IPS DF 19.7 (cell line): ENCODE results near the gene KRTAP1-3.
"Not testable (repeated sequence)": the region's sequence is repeated elsewhere in the genome, so short reads cannot be mapped to it uniquely, and the experiment has no call there.

Source experiments
- DNase-seq: peaks from one replicate; pipeline ENCODE4 v3.0.0-alpha.2; 2013; ENCODE audit warnings: low read depth, low spot score

KRTAP1-3 gene

GRCh38 chr17:41034346-41034935, at the start of gene KRTAP1-3:
TSS of gene KRTAP1-3 (minus strand) at chr17:41034874. CDS start at chr17:41034821, 53 bp downstream.
- not testable (repeated sequence) for DNase-seq

- DNase-seq, result not testable (repeated sequence)
Observed at GRCh38 chr17:41084100-41084856, 49.6 kb upstream of the KRTAP1-3 start, which contains the start of gene KRTAP4-7. TSS of gene KRTAP4-7 (plus strand) at chr17:41084150. CDS start at chr17:41084207, 57 bp downstream.

GRCh38 chr17:41083427-41083826, 48.8 kb upstream of the KRTAP1-3 start:
- DNase-seq, result not testable (repeated sequence)

DNA sequence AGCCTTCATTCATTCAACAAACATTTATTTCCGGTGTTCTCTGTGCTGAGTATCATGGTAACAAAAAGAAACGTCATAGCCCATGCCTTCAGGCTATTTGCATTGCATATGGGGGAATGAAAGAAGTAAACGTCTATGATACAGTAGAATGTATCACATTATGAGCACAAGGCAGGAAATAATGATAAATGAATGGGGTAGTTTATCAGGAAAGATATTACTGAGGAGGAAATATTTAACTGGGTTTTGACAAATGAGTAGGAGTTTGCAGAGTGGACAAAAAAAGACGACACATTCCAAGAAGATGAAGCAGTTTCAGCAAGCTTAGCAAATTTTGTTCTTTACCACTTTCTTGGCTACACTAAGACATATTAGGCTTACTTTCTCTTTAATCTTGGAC, 48.0 kb upstream of the KRTAP1-3 start:
- no peak for DNase-seq

DNA sequence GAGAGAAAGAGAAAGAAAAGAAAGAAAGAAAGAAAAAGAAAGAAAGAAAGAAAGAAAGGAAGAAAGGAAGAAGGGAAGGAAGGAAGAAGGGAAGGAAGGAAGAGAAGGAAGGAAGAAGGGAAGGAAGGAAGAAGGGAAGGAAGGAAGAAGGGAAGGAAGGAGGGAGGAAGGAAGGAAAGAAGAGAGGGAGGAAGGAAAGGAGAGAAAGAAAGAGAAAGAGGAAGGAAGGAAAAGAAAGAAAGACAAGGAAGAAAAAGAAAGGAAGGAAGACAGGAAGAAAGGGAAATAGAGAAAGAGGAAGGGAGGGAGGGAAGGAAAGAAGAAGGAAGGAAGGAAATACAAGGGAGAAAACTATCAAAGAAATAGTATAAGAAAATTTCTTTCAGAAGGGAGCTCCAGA, 42.1 kb upstream of the KRTAP1-3 start:
- DNase-seq, result no peak

- no peak for DNase-seq
Observed at GRCh38 chr17:41073676-41074075, 39.0 kb upstream of the KRTAP1-3 start.

DNA sequence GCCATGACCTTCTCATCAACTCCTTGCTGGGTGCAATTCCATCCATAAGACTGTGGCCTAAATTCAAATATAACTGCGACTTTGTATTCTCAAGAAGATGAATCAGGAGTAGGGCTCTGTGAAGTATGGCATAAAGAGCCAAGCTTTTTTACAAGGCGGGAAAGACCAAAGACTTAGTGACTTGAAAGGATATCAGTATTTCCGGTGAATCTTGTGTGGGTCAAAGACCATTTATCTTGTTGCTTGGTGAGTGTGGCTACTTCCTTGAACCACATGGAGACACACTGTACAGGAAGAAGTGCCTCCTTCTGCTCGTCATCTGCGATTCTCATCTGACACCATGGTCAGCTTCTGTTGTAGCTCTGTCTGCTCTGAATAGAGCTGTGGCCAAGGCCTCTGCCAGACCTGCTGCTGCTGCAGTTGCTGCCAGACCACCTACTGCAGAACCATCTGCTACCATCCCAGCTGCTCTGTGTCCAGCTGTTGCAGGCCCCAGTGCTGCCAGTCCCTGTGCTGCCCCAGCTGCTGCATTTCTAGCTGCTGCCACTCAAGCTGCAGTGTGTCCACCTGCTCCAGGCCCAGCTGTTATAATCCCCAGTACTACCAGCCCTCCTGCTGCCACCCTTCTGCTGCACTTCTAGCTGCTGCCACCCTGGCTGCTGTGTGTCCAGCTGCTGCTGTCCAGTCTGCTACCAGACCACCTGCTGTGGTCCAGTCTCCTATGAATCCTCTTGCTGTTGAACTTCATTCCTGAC, 37.1 kb upstream of the KRTAP1-3 start:
- DNase-seq, result no peak

- no peak for DNase-seq
Observed at GRCh38 chr17:41069031-41069430, 34.4 kb upstream of the KRTAP1-3 start.

DNA sequence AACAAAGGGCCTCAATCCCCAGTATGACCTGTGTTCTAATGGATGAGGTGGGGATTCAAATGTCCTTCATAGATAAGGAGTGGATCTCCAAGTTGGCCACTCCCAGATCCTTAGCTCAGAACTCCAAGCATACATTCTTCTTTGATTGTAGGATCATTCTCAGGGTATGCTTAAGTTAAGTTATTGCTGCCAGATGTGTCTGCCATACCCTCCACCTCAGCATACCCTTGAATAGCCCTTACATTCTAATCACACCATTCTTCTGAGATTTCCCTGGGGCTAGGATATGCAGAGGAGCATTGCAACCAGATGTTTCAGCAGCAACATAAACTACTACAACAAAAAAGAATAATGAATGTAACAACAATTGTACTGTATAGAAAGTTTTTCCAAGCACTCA, 32.6 kb upstream of the KRTAP1-3 start:
- DNase-seq, result no peak

GRCh38 chr17:41065829-41066624, 31.4 kb upstream of the KRTAP1-3 start, which contains the start of gene KRTAP2-4:
TSS of gene KRTAP2-4 (minus strand) at chr17:41065879. CDS start at chr17:41065845, 34 bp downstream.
- no peak for DNase-seq

- not testable (repeated sequence) for DNase-seq
Observed at GRCh38 chr17:41065016-41065689, 30.5 kb upstream of the KRTAP1-3 start.

GRCh38 chr17:41064301-41064700, 29.6 kb upstream of the KRTAP1-3 start:
- DNase-seq, result no peak

DNA sequence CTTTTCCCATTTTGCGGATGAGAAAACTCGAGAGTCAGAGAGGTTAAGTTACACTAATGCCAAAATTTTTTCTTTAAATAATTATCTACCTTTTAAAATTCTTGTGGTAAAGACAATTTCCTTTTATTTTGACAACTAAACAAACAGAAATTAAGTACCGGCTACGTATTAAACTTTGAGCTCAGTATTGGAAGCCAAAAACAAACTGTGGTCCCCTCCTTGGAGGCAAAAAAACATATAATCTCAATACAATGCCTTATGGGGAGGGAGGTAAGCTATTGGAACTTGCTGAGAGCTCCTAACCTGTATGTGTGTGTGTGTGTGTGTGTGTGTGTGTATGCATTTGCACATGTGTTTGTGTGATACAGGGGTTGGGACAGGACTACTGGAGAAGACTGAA, 28.8 kb upstream of the KRTAP1-3 start:
- no peak for DNase-seq

- DNase-seq, result no peak
Observed at GRCh38 chr17:41061964-41062363, 27.3 kb upstream of the KRTAP1-3 start.

DNA sequence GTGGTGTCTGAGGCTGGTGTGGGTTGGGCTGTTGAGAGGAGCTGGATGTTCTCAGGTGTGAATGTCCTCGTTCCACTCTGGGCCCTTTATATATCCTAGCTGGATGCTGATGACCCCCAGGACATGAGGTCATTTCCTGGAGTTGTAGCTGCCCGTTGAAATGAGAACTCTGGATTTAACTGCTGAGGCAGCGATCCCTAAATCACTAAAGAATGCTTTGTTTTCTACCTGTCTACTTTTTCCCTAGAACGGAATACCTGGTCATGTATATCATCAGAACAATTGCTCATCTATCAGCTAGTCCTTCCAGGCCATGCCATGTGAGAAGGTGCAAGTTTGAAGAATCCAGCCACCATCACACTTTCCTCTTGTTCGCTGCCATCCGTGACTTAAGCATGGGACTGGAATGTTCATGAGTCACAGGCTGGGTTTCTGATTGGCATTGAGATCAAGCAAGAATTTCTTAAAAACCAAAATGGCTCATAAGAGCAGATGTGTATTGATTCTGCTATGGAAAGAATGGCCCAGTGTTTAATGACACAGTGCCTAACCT, 25.5 kb upstream of the KRTAP1-3 start, which contains the start of gene KRTAP2-3:
Gene KRTAP2-3 (minus strand): TSS at position 63 of the 553 bp plus-strand sequence. CDS start 64 bp downstream, outside the sequence.
- no peak for DNase-seq

- DNase-seq, result not testable (repeated sequence)
Observed at GRCh38 chr17:41059276-41060051, 24.8 kb upstream of the KRTAP1-3 start.

GRCh38 chr17:41058741-41059140, 24.1 kb upstream of the KRTAP1-3 start:
- DNase-seq, result no peak

GRCh38 chr17:41057547-41057946, 22.9 kb upstream of the KRTAP1-3 start:
- DNase-seq, result no peak

DNA sequence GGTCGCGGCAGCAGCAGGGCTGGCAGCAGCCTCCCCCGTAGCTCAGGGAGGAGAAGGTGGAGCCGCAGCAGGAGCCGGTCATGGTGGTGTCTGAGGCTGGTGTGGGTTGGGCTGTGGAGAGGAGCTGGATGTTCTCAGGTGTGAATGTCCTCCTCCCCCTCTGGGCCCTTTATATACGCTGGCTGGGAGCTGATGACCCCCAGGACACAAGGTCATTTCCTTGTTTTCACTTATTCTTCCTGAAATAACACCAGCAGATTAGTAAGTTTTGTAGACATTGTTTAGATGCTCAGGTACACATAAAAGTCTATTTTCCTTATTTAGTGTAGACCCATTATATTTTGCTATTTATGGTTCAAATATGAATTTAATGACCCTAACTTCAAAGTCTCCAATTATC, 20.5 kb upstream of the KRTAP1-3 start, which contains the start of gene KRTAP2-2:
Gene KRTAP2-2 (minus strand): TSS at position 101 of the 400 bp plus-strand sequence. CDS start 19 bp downstream, at position 82.
- not testable (repeated sequence) for DNase-seq
